Osteoblast (primary cell): ENCODE results near the gene CYP2A7. TPM values are rescaled to one million over a fixed set of nuclear protein-coding genes. Genes with fewer than 3 reads are reported as not detected.
"Not testable (repeated sequence)": the region's sequence is repeated elsewhere in the genome, so short reads cannot be mapped to it uniquely, and the experiment has no call there.

Experiments used
- DNase-seq: peaks from one replicate; pipeline ENCODE4 v3.0.0; 2011; ENCODE audit warnings: low spot score, mixed read lengths; ENCODE audit not compliant: insufficient read length; ENCODE audit errors: missing footprints
- H2AFZ ChIP-seq: 2 replicates; pipeline ENCODE4 v1.6.0; 2011; ENCODE audit warnings: mild to moderate bottlenecking, low read length
- H3K27ac ChIP-seq: 2 replicates; pipeline ENCODE4 v1.5.1; 2011; ENCODE audit warnings: mild to moderate bottlenecking, low read depth, low read length, moderate library complexity
- H3K27me3 ChIP-seq: 2 replicates; pipeline ENCODE4 v1.6.0; 2012; ENCODE audit warnings: mild to moderate bottlenecking, control low read depth, inconsistent platforms, low read length, moderate library complexity; ENCODE audit not compliant: insufficient read depth
- H3K36me3 ChIP-seq: 2 replicates; pipeline ENCODE4 v1.5.1; 2011; ENCODE audit warnings: mild to moderate bottlenecking, low read length, control low read depth, moderate library complexity; ENCODE audit not compliant: insufficient read depth
- H3K4me1 ChIP-seq: 2 replicates; pipeline ENCODE4 v1.5.1; 2011; ENCODE audit warnings: mild to moderate bottlenecking, low read length, control low read depth, moderate library complexity; ENCODE audit not compliant: insufficient read depth
- H3K4me2 ChIP-seq: 2 replicates; pipeline ENCODE4 v1.6.0; 2011; ENCODE audit warnings: mild to moderate bottlenecking, low read length; ENCODE audit not compliant: insufficient read depth
- H3K4me3 ChIP-seq: fragments of 200-600 bp; sonication (generic); 3 replicates; pipeline ENCODE4 v1.5.1; 2012; ENCODE audit warnings: mild to moderate bottlenecking, low read length, inconsistent platforms; ENCODE audit not compliant: insufficient read depth
- H3K79me2 ChIP-seq: 2 replicates; pipeline ENCODE4 v1.6.0; 2012; ENCODE audit warnings: mild to moderate bottlenecking, low read length, control low read depth, inconsistent platforms; ENCODE audit not compliant: insufficient read depth
- H3K9me3 ChIP-seq: 2 replicates; pipeline ENCODE4 v1.5.1; 2011; ENCODE audit warnings: low read depth, low read length, control low read depth
- H4K20me1 ChIP-seq: 2 replicates; pipeline ENCODE4 v1.6.0; 2012; ENCODE audit warnings: mild to moderate bottlenecking, low read length, control low read depth; ENCODE audit not compliant: insufficient read depth
- CTCF ChIP-seq: IDR thresholded peaks from 2 replicates; pipeline ENCODE4 v1.5.1; 2011; ENCODE audit warnings: mild to moderate bottlenecking, low read depth, low read length, moderate library complexity; ENCODE audit errors: extremely low read depth
- total RNA-seq: library from RNA; depleted of rRNA; stranded (reverse); fragments of >200 nt; gene quantifications from 2 replicates; pipeline ENCODE4 v1.2.3, GENCODE V29; 2012

Gene CYP2A7
- total RNA-seq, 1 donor = not detected

- H3K27me3 ChIP-seq, H2AFZ ChIP-seq, H3K4me3 ChIP-seq, H3K4me1 ChIP-seq, H3K4me2 ChIP-seq, H3K79me2 ChIP-seq, H3K9me3 ChIP-seq, H3K36me3 ChIP-seq, H3K27ac ChIP-seq, H4K20me1 ChIP-seq, DNase-seq: not testable (repeated sequence)
Measured at GRCh38 chr19:40842012-40842411, 40.0 kb downstream of the CYP2A7 start.

DNA sequence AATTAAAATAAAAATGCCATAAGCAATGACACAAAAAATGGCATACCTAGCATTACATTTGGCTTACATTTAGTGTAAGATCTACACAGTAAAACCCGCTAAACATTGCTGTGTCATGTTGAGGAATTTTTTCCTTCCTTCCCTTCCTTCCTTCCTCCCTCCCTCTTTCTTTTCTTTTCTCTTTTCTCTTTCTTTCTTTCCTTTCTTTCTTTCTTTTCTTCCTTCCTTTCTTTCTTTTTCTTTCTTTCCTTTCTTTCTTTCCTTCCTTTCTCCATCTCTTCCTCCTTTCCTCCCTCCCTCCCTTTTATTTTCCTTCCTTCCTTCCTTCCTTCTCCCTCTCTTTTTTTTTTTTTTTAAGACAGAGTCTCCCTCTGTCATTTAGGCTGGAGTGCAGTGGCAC lies 43.6 kb downstream of the CYP2A7 start:
- not testable (repeated sequence) for H3K27ac ChIP-seq, H3K79me2 ChIP-seq, DNase-seq, H3K9me3 ChIP-seq, H3K4me3 ChIP-seq, H4K20me1 ChIP-seq, H2AFZ ChIP-seq, H3K27me3 ChIP-seq, H3K4me1 ChIP-seq, H3K4me2 ChIP-seq, H3K36me3 ChIP-seq

DNA sequence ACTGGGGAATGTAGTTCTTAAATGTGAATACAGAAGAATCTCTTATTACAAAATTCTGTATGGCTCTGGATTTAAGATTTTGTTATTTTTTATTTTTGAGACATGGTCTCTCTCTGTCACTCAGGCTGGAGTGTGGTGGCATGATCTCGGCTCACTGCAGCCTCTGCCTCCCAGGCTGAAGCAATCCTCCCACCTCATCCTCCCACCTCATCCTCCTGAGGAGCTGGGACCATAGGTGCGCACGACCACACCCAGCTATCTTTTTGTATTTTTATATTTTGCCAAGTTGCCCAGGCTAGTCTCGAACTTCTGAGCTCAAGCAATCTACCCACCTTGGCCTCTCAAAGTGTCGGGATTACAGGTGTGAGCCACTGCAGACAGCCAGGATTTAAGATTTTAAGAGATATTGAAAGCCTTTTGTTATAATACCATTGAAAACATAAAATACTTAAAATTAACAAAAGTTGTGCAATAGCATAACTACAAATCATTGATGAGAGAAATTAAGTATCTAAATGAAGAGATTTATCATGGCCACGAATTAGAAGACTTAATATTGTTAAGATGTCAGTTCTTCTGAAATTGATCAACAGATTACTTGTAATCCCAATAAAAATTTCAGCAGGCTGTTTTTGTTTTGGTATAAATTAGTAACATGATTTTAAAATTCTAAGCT lies 45.1 kb downstream of the CYP2A7 start:
- Histone ChIP-seq H3K4me1 (peaks cover 6% of the 10 kb centered on the region), H3K9me3 (no peaks in the 10 kb centered on the region), H3K27ac (no peak overlapping the region), H3K79me2 (no peaks in the 10 kb centered on the region), H3K36me3 (no peaks in the 10 kb centered on the region), H3K27me3 (no peaks in the 10 kb centered on the region), H2AFZ (no peak overlapping the region), H3K4me2 (no peak overlapping the region), H4K20me1 (no peaks in the 10 kb centered on the region), H3K4me3 (no peak overlapping the region)
- DNase-seq = no peak
- TF ChIP-seq CTCF = no peak

GRCh38 chr19:40833728-40834533 lies 48.1 kb downstream of the CYP2A7 start:
- not testable (repeated sequence) for H3K79me2 ChIP-seq, H2AFZ ChIP-seq, H3K27me3 ChIP-seq, H3K36me3 ChIP-seq, DNase-seq, H3K27ac ChIP-seq, H4K20me1 ChIP-seq, H3K4me2 ChIP-seq, H3K9me3 ChIP-seq, H3K4me3 ChIP-seq
- H3K4me1 ChIP-seq = peaks cover 14% of the 10 kb centered on the region

DNA sequence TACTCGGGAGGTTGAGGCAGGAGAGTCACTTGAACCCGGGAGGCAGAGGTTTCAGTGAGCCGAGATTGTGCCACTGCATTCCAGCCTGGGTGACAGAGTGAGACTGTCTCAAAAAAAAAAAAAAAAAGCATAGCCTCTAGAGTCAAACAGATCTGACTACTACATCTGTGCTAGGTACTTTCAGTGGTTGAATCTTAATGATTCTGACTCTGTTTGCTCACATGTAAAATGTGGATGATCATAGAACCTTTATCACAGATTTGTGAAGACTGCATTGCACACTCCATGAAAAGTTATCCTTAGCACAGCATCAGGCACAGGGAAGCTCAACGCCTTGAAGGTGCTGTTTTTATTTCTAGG lies 49.6 kb downstream of the CYP2A7 start:
- peaks cover 14% of the 10 kb centered on the region for H3K4me1 ChIP-seq
- H3K36me3 ChIP-seq, H4K20me1 ChIP-seq, H3K79me2 ChIP-seq, H3K4me3 ChIP-seq, H3K27me3 ChIP-seq, DNase-seq, H2AFZ ChIP-seq, H3K9me3 ChIP-seq: not testable (repeated sequence)
- H3K27ac ChIP-seq = peak overlapping the region; percentile 62
- peak overlapping the region; percentile 33 for H3K4me2 ChIP-seq
